Measurements from ENCODE around the gene SLC22A2.

DNA sequence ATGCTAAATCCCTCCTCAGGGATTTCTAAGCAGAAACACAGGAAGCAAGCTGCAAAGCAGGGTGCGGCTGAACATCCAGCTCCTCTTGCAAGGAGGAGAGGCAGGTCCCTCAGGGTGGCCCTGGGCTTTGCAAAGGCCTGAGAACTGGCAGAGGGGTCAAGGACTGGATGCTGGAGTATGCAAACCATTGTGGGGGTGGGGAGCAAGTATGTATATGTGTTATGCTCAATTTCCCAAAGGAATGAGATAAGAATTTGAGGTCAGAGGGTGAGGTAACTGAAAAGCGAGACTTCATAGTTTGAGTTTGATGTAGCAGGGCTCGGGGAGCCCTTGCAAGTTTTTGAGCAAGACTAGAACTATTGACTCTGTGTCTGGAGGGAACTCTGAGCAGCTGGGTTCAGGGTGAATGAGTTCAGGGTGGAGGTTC, 11.2 kb downstream of the SLC22A2 start:
- TF ChIP-seq, protein P1, sequence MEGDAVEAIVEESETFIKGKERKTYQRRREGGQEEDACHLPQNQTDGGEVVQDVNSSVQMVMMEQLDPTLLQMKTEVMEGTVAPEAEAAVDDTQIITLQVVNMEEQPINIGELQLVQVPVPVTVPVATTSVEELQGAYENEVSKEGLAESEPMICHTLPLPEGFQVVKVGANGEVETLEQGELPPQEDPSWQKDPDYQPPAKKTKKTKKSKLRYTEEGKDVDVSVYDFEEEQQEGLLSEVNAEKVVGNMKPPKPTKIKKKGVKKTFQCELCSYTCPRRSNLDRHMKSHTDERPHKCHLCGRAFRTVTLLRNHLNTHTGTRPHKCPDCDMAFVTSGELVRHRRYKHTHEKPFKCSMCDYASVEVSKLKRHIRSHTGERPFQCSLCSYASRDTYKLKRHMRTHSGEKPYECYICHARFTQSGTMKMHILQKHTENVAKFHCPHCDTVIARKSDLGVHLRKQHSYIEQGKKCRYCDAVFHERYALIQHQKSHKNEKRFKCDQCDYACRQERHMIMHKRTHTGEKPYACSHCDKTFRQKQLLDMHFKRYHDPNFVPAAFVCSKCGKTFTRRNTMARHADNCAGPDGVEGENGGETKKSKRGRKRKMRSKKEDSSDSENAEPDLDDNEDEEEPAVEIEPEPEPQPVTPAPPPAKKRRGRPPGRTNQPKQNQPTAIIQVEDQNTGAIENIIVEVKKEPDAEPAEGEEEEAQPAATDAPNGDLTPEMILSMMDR (IDR thresholded peaks at IDR 0.05): no peak
- TF ChIP-seq POLR2A (IDR thresholded peaks at IDR 0.05): no peak

Measured in lower leg skin (tissue), 3 donors.